ENCODE data around the gene ADRA2B.

ADRA2B gene

GRCh38 chr2:96120091-96120720 is 3.8 kb upstream of the ADRA2B start:
- no peak for DNase-seq (ENCODE audit: low read depth)
- H3K4me3 ChIP-seq (replicated peaks; ENCODE audit: low read depth, low read length) = no peak overlapping the region
- no peak for TF ChIP-seq CTCF (IDR thresholded peaks at IDR 0.05; ENCODE audit: low read length, missing control alignments)

DNA sequence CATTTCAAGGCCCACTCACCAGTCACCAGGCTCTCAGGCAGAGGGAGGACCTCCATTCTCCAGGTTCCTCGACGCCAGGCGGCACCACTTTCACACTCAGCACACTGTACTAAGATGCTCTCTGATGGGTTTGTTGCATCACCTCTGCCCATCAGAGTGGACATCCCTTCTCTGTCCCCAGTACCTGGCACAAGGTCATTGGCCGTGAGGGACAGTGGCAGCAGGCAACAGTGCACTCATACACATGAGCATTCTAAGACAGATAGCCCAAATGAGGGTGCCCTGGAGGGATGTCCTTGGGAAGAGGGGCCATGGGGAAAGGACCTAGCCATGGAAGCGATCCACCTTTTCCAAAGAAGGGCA is 3.0 kb upstream of the ADRA2B start:
- no peak for DNase-seq (ENCODE audit: low read depth)

GRCh38 chr2:96118698-96119388 is 2.5 kb upstream of the ADRA2B start:
- no peak for DNase-seq (ENCODE audit: low read depth)
- TF ChIP-seq CTCF (IDR thresholded peaks at IDR 0.05; ENCODE audit: low read length, missing control alignments) = no peak
- H3K4me3 ChIP-seq (replicated peaks; ENCODE audit: low read depth, low read length) = no peak overlapping the region

More for the DNA sequence above, 3.0 kb upstream of the ADRA2B start:
- no peak overlapping the region for H3K4me3 ChIP-seq (replicated peaks; ENCODE audit: low read depth, low read length)
- no peak for TF ChIP-seq CTCF (IDR thresholded peaks at IDR 0.05; ENCODE audit: low read length, missing control alignments)

- DNase-seq (ENCODE audit: low read depth) = no peak
- no peak for TF ChIP-seq CTCF (IDR thresholded peaks at IDR 0.05; ENCODE audit: low read length, missing control alignments)
- H3K4me3 ChIP-seq (replicated peaks; ENCODE audit: low read depth, low read length) = no peak overlapping the region
Observed at GRCh38 chr2:96117701-96118588, 1.6 kb upstream of the ADRA2B start.

- DNase-seq (ENCODE audit: low read depth) = peak; percentile 13
- no peak for TF ChIP-seq CTCF (IDR thresholded peaks at IDR 0.05; ENCODE audit: low read length, missing control alignments)
- no peak overlapping the region for H3K4me3 ChIP-seq (replicated peaks; ENCODE audit: low read depth, low read length)
Observed at GRCh38 chr2:96116879-96117533, 635 bp upstream of the ADRA2B start.

GRCh38 chr2:96115631-96116423 is 544 bp downstream of the ADRA2B start:
- DNase-seq (ENCODE audit: low read depth) = no peak
- H3K4me3 ChIP-seq (replicated peaks; ENCODE audit: low read depth, low read length) = no peak overlapping the region
- no peak for TF ChIP-seq CTCF (IDR thresholded peaks at IDR 0.05; ENCODE audit: low read length, missing control alignments)

Measured in fibroblast of pulmonary artery (primary cell).